Fibroblast of mammary gland (primary cell): Measurements from ENCODE around the gene S100A4.
"Not testable (repeated sequence)": the region's sequence is repeated elsewhere in the genome, so short reads cannot be mapped to it uniquely, and the experiment has no call there.

ENCODE experiments used
- DNase-seq: peaks from one replicate; pipeline ENCODE4 v3.0.0-alpha.2; 2010; ENCODE audit warnings: low read depth
- H3K4me3 ChIP-seq: 2 replicates; pipeline ENCODE4 v1.5.1; 2011; ENCODE audit warnings: low read depth, mild to moderate bottlenecking, low read length, moderate library complexity; ENCODE audit not compliant: control insufficient read depth
- TF ChIP-seq, protein P1 (sequence below): conservative IDR thresholded peaks from 2 replicates; pipeline ENCODE4 v1.5.1; 2011; ENCODE audit warnings: low read depth, low read length, inconsistent platforms; ENCODE audit not compliant: control insufficient read depth, insufficient read depth

Gene S100A4

DNA sequence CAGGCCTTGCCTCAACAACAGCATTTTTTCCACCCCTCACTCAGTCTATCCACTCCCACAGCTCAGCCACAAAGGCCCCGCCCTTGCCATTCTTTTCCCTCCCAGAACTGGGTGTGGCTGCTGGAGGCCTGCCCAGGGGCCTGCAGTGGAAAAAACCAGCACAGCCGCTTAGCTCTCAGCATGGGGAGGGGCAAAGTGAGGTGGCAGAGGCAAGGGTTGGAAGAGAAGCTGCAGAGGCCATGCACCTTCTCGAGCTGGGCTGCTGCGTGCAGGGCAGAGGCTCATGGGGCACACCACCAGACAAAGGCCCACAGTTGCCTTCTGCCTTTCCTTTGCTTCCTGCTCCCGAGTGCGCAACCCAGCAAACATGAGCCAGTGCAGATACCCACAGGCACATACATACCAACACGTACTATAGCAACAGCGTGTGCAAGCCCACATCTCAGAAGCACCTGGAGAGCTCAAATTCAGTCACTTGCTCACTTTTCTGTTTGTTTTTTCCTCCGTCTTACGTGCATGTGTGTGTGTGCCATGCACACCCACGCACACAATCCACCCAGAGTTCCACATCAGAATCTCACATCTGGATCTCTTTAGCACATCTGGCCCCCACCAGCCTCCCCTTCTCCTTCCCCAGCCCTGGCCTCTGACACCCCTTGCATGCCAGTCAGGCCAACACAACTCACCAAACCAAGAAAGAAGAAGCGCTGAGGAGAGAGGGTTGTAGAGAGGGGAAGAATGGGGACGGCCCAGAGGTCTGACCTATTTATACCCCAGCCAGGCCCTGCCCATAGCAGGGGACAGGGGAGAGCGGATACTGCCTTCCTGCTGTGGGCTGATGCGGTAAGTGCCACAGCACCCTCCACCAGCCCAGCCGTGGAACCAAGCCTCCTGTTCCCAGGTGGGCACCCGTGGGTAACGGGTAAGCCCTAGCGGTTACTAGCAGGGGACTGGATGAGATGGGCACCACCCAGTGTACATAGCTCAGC is at the start of gene S100A4:
TSS of gene S100A4 (minus strand) at position 740 of the 989 bp plus-strand sequence. CDS start 1,012 bp downstream, outside the sequence.
- H3K4me3 ChIP-seq: peak within 1 kb of the TSS; percentile 73
- TF ChIP-seq, protein P1, sequence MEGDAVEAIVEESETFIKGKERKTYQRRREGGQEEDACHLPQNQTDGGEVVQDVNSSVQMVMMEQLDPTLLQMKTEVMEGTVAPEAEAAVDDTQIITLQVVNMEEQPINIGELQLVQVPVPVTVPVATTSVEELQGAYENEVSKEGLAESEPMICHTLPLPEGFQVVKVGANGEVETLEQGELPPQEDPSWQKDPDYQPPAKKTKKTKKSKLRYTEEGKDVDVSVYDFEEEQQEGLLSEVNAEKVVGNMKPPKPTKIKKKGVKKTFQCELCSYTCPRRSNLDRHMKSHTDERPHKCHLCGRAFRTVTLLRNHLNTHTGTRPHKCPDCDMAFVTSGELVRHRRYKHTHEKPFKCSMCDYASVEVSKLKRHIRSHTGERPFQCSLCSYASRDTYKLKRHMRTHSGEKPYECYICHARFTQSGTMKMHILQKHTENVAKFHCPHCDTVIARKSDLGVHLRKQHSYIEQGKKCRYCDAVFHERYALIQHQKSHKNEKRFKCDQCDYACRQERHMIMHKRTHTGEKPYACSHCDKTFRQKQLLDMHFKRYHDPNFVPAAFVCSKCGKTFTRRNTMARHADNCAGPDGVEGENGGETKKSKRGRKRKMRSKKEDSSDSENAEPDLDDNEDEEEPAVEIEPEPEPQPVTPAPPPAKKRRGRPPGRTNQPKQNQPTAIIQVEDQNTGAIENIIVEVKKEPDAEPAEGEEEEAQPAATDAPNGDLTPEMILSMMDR: no peak
- peak; percentile 94 for DNase-seq

DNA sequence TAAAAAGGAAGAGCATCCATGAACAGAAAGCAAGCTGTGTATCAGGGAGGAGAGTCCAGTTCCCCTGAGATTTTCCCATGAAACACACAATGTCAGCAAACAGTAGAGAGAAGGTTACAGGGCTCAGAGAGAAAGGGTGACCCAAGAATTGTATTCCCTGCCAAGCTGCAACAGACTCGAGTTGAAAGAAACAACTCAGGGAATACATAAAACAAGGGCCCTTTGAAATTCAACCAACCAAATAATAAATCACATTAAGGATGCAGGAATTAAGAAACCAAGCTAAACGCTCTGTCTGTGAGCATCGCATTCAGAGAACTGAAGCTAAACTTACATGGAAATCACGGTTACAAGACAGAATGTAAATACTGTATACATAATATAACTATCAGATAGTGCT is 47.1 kb upstream of the S100A4 start:
- DNase-seq: no peak
- TF ChIP-seq, protein P1: no peak
- no peak overlapping the region for H3K4me3 ChIP-seq

DNA sequence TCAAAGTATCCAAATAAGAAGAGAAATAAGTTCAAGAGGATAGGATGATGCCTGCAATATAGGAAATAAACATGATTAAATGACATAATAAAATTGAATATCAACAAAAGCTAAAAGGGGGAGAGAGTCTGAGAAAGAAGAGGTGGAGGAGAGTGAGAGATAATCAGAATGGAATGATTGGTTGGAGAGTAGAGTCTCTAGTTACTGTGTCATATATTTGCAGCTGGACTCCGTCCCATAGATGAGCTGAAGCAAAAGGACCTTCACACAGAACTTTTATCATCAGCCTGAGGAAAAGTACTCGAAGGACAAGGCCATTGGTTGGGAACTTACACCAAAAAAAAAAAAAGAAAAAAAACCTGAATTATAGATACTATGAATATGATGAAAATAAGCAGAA is 42.9 kb upstream of the S100A4 start:
- no peak overlapping the region for H3K4me3 ChIP-seq
- TF ChIP-seq, protein P1: no peak
- DNase-seq: no peak

DNA sequence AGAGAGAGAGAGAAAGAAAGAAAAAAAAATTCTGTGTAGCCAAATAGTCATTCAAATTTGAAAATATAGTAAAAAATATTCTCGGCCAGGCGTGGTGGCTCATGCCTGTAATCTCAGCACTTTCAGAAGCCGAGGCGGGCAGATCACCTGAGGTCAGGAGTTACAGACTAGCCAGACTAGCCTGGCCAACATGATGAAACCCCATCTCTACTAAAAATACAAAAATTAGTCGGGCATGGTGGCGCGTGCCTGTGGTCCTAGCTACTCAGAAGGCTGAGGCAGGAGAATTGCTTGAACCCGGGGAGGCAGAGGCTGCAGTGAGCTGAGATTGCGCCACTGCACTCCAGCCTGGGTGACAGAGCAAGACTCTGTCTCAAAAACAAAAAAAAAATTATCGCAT is 42.4 kb upstream of the S100A4 start:
- H3K4me3 ChIP-seq, DNase-seq: not testable (repeated sequence)

DNA sequence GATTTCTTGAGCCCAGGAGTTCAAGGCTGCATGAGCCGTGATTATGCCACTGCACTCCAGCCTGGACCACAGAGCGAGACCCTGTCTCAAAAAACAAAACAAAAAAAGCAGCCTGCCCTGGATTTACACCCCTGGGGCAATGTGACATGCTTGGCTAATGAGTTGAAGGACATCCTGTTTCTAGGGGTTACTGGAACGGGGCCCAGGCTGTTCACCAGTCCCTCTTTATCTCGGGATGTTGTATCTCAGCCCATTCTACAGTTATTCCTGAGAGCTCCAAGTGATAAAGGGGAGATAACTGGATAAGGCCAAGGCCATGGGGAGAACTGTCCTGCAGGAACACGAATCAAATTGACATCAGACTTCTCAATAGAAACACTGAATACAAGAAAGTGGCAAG is 41.7 kb upstream of the S100A4 start:
- no peak overlapping the region for H3K4me3 ChIP-seq
- TF ChIP-seq, protein P1: no peak

DNA sequence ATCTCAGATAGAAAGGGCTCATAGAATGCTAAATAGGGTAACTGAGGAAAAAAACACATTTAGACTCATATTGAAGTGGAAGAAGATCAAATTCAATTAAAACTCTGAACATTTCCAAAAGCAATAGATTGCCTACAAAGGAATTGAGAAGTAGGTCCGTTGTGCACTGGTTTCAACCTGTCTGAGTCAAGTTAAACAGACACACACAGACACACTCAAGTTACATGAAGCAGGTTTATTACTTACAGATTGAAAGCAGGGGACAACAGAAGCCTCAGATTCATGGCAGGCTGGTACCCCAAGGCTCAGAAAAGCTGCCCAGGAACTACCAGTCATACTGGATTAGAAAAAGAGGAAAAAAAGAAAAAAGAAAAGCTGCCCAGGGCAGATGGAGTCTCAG is 40.7 kb upstream of the S100A4 start:
- TF ChIP-seq, protein P1: no peak

More for the DNA sequence above, 41.7 kb upstream of the S100A4 start:
- DNase-seq: no peak

DNA sequence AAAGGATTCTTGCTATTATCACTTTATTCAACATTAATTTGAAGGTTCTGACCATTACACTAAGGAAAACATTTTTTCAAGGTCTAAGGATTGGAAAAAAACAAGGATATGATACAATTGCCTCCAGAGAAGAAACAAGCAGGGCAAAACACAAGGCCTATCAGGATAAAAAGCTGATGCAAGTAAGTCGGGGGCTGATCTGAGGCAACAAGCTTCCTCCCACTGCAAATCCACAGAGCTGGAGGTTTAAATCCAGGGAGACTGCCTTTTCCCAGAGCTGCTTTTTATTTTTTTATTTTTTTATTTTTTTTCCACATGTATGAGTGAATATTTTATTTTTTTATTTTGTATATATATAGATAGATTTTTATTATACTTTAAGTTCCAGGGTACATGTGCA is 39.4 kb upstream of the S100A4 start:
- no peak overlapping the region for H3K4me3 ChIP-seq
- no peak for DNase-seq
- TF ChIP-seq, protein P1: no peak

More for the DNA sequence above, 40.7 kb upstream of the S100A4 start:
- H3K4me3 ChIP-seq: no peak overlapping the region
- no peak for DNase-seq
